ENCODE measurements around the gene KCNH4.

KCNH4 gene

GRCh38 chr17:42125565-42125964 lies 55.4 kb downstream of the KCNH4 start:
- no peak overlapping the region for H3K4me3 ChIP-seq (ENCODE audit: low read depth, low read length)
- TF ChIP-seq, protein P1, sequence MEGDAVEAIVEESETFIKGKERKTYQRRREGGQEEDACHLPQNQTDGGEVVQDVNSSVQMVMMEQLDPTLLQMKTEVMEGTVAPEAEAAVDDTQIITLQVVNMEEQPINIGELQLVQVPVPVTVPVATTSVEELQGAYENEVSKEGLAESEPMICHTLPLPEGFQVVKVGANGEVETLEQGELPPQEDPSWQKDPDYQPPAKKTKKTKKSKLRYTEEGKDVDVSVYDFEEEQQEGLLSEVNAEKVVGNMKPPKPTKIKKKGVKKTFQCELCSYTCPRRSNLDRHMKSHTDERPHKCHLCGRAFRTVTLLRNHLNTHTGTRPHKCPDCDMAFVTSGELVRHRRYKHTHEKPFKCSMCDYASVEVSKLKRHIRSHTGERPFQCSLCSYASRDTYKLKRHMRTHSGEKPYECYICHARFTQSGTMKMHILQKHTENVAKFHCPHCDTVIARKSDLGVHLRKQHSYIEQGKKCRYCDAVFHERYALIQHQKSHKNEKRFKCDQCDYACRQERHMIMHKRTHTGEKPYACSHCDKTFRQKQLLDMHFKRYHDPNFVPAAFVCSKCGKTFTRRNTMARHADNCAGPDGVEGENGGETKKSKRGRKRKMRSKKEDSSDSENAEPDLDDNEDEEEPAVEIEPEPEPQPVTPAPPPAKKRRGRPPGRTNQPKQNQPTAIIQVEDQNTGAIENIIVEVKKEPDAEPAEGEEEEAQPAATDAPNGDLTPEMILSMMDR (conservative IDR thresholded peaks at IDR 0.05; ENCODE audit: low read depth, low read length) = no peak
- no peak for DNase-seq (ENCODE audit: low read depth)

GRCh38 chr17:42124256-42124655 lies 56.7 kb downstream of the KCNH4 start:
- TF ChIP-seq, protein P1 (conservative IDR thresholded peaks at IDR 0.05; ENCODE audit: low read depth, low read length) = peak; percentile 24
- no peak overlapping the region for H3K4me3 ChIP-seq (ENCODE audit: low read depth, low read length)
- no peak for DNase-seq (ENCODE audit: low read depth)

- H3K4me3 ChIP-seq (ENCODE audit: low read depth, low read length) = no peak within 1 kb of the TSS
- TF ChIP-seq, protein P1 (conservative IDR thresholded peaks at IDR 0.05; ENCODE audit: low read depth, low read length) = no peak
- DNase-seq (ENCODE audit: low read depth) = no peak
These were observed 58.3 kb downstream of the KCNH4 start, which contains the start of gene HSPB9 for GRCh38 chr17:42122371-42123303. HSPB9 (plus strand) TSS chr17:42122804; CDS start chr17:42122851, 47 bp downstream.

DNA sequence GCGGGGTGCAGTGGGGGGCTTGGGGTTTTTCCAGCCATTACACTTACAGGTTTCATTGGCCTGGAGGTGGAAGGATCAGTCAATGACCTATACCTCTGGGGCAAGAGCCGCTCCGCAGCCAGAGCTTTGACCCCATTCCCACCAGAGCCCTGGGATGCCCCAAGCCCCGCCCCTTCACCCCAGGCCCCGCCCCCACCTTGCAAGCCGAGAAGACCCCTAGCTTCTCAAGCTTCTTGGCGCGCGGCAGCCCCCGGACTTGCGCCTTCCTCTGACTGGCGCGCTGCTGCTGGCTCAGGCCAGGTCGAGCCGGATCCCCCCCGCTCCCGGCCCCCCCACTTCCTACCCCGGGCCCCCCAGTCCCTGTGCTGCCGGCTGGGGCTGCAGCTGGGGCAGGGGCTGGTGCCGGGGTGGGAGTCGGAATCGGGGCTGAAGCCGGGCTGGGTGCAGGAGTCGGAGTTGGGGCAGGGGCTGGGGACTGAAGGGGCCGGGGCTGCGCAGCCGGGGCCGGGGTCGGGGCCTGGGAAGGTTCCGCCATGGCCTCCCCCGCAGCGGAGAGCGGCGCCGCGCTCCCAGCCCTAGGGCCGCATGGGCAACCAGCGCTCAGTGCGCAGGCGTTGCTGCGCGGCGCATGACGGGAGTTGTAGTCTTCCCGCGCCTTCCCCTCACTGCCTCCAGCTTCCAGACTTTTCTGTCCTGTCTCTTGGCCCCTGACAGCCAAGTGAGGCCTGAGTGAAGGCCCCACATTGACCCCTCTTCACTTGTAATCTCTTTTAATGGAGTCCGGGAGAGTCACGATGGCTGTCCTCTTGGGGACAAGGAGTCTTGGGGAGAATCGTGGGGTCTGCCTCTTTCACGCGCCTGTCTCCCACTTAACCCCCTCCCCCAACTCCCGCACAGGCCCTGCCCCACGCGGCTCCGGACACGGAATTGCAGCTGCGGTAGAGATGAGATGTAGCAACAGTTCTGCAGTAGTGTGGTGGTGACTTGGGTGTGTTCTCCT lies 59.9 kb downstream of the KCNH4 start, which contains the start of gene KAT2A:
KAT2A (minus strand) TSS at position 598 of the 1,000 bp plus-strand sequence; CDS start at position 535, 63 bp downstream.
- DNase-seq (ENCODE audit: low read depth) = peak; percentile 82
- TF ChIP-seq, protein P1 (conservative IDR thresholded peaks at IDR 0.05; ENCODE audit: low read depth, low read length) = no peak

DNA sequence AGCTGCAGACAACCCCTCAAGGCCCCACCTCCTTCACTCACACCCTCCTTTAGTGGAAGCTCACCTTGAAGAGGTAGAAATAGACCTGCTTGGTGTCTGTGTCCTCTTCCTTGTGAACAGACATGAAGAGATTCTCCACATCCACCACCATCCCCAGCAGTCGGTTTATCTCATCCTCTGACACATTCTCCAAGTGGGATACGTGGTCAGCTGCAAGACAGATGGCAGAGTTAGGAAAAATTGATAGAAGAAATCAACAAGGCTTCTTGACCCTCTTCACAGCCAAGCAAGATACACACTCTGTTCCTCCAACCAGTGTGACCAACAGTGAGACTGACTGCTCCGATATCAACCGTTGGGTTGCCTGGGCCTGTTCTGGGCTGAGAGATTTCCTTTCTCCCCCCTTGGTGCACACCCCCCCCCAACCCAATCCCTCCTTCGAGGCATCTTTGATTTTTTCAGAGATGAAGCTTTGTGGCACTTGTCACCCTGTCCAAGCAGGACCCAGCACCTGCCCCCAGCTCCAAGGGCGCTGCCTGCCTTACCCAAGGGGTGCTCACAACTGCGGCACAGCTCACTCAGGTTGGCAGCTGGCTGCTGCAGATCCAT lies 60.7 kb downstream of the KCNH4 start:
- DNase-seq (ENCODE audit: low read depth) = no peak
- TF ChIP-seq, protein P1 (conservative IDR thresholded peaks at IDR 0.05; ENCODE audit: low read depth, low read length) = no peak
- H3K4me3 ChIP-seq (ENCODE audit: low read depth, low read length) = peak overlapping the region; percentile 66

More for the DNA sequence above, 59.9 kb downstream of the KCNH4 start, which contains the start of gene KAT2A:
- peak within 1 kb of the TSS; percentile 66 for H3K4me3 ChIP-seq (ENCODE audit: low read depth, low read length)

- no peak overlapping the region for H3K4me3 ChIP-seq (ENCODE audit: low read depth, low read length)
- TF ChIP-seq, protein P1 (conservative IDR thresholded peaks at IDR 0.05; ENCODE audit: low read depth, low read length) = no peak
- DNase-seq (ENCODE audit: low read depth) = no peak
These were observed 61.6 kb downstream of the KCNH4 start for GRCh38 chr17:42119301-42119700.
